Body of pancreas (tissue), 4 donors: Measurements from ENCODE around the gene MYL2. TPM values are rescaled to one million over a fixed set of nuclear protein-coding genes. Genes with fewer than 3 reads are reported as not detected.

Experiments used
- ATAC-seq: fragments of 150-250 bp; one replicate; pipeline ENCODE4 v1.9.1; 2016
- DNase-seq, 4 donors: peaks; one replicate each; pipeline ENCODE4 v3.0.0-alpha.2; 2019
- H3K27ac ChIP-seq, 4 donors: fragments of 200-600 bp; sonication (generic); 1 replicate in 3 of 4; 2 replicates in 1 of 4; pipeline versions ENCODE4 v1.5.1 to v1.6.1; 2016 to 2019; ENCODE audit warnings: mild to moderate bottlenecking in 1 of 4, mixed read lengths in 1 of 4, moderate library complexity in 1 of 4
- H3K27me3 ChIP-seq, 2 donors: fragments of 200-600 bp; sonication (generic); one replicate each; pipeline ENCODE4 v1.6.0; 2016; ENCODE audit warnings: mild to moderate bottlenecking in 1 of 2
- H3K36me3 ChIP-seq, 2 donors: fragments of 200-600 bp; sonication (generic); replicated peaks in 1 of 2; 2 replicates each; pipeline ENCODE4 v1.5.1; 2016; ENCODE audit warnings: low read depth in 2 of 2; ENCODE audit not compliant: insufficient read depth in 1 of 2
- H3K4me1 ChIP-seq: fragments of 200-600 bp; sonication (generic); one replicate; pipeline ENCODE4 v1.6.0; 2016
- H3K4me3 ChIP-seq, 2 donors: fragments of 200-600 bp; sonication (generic); 1 replicate in 1 of 2; 2 replicates in 1 of 2; pipeline ENCODE4 v1.5.1; 2016 to 2019
- H3K9me3 ChIP-seq, 3 donors: fragments of 200-600 bp; sonication (generic); 1 replicate in 2 of 3; 2 replicates in 1 of 3; pipeline ENCODE4 v1.5.1; 2016
- CTCF ChIP-seq, 7 experiments: fragments of 450-650 bp in 4 of 7; fragments of 200-600 bp in 3 of 7; sonication (generic) in 3 of 7; IDR thresholded peaks; one replicate each; pipeline ENCODE4 v1.5.1; 2016 to 2019; ENCODE audit warnings: antibody characterized with exemption in 7 of 7
- POLR2A ChIP-seq, 3 donors: fragments of 450-650 bp; IDR thresholded peaks; one replicate each; pipeline ENCODE4 v1.6.1; 2016; ENCODE audit warnings: antibody characterized with exemption in 3 of 3, mild to moderate bottlenecking in 2 of 3
- WGBS, 2 donors: methylation state at CpG; one replicate each; pipeline ENCODE4 v1.1.5; 2017; 5-methylcytosine and 5-hydroxymethylcytosine counted together
- intact Hi-C: fragments of 100-400 bp; cut with DNase I; formaldehyde crosslinking; loops from one replicate; pipeline ENCODE4 v1.15.1; 2023
- total RNA-seq, 2 donors: library from RNA; depleted of rRNA; stranded (reverse); fragments of >200 nt; gene quantifications; one replicate each; pipeline ENCODE4 v1.1.0, GENCODE V29; 2016

The MYL2 gene
- total RNA-seq, 2 donors from 2014 or later, result not detected

DNA sequence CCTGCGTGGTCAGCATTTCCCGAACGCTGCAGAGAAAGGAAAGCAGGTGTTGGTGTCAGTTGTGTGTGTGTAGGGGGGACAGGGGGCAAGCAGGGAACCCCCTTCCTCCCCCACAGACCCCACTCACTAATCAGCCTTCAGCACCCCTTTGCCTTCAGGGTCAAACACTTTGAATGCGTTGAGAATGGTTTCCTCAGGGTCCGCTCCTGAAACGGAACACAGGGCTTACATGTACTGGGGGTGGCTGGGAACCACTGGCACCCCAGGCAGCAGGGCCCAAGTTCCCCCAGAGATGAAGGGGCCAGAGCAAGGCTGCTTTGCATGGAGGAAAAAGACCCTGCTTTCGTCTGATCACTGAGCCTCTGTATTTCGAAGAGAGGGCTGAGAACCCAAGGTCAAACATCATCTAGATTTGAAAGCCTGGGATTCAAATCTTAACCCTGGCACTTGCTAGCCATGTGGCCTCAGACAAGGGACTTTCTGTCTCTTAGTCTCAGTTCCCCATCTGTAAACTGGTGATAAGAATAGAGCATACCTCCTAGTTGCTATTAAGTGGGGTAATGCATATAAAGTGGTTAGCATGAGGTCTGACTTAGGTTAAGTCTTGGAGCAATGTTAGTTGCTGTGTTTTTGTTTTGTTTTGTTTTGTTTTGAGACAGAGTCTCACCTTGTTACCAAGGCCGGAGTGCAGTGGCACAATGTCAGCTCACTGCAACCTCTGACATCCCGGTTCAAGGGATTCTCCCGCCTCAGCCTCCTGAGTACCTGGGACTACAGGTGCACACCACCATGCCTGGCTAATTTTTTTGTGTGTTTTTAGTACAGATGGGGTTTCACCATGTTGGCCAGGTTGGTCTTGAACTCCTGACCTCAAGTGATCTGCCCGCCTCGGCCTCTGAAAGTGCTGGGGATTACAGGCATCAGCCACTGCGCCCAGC lies 7.0 kb downstream of the MYL2 start:
- TF ChIP-seq CTCF (IDR thresholded peaks at IDR 0.05) (no peak), POLR2A (IDR thresholded peaks at IDR 0.05) (no peak)
- no peak overlapping the region for H3K27ac ChIP-seq
- ATAC-seq (no peak), DNase-seq (no peak)
- no peaks in the 10 kb centered on the region for H3K4me1 ChIP-seq
- intact Hi-C loops, result no loop called here
- no peaks in the 10 kb centered on the region for H3K9me3 ChIP-seq
- H3K4me3 ChIP-seq, result no peak overlapping the region
- no peaks in the 10 kb centered on the region for H3K36me3 ChIP-seq
- no peaks in the 10 kb centered on the region for H3K27me3 ChIP-seq
- 76 to 78% methylated on average over 12 to 14 of the region's 14 CpGs for WGBS, 2 donors

- no peak for ATAC-seq
- no peak for TF ChIP-seq CTCF (IDR thresholded peaks at IDR 0.05)
- TF ChIP-seq POLR2A (IDR thresholded peaks at IDR 0.05), result no peak
- intact Hi-C loops, result no loop called here
- Histone ChIP-seq H3K4me3 (no peak overlapping the region), H3K4me1 (no peaks in the 10 kb centered on the region), H3K27ac (no peak overlapping the region), H3K9me3 (no peaks in the 10 kb centered on the region), H3K36me3 (no peaks in the 10 kb centered on the region), H3K27me3 (no peaks in the 10 kb centered on the region)
- no peak for DNase-seq
- WGBS, 2 donors, result 74 to 80% methylated on average over 6 of the region's 6 CpGs
Observed at GRCh38 chr12:110912263-110912662, 8.1 kb downstream of the MYL2 start.

GRCh38 chr12:110908377-110909152 lies 11.8 kb downstream of the MYL2 start:
- intact Hi-C loops, result no loop called here
- ATAC-seq (no peak), DNase-seq (no peak)
- Histone ChIP-seq H3K9me3 (no peaks in the 10 kb centered on the region), H3K4me3 (no peak overlapping the region), H3K4me1 (no peaks in the 10 kb centered on the region), H3K36me3 (no peaks in the 10 kb centered on the region), H3K27ac (no peak overlapping the region), H3K27me3 (no peaks in the 10 kb centered on the region)
- WGBS, 2 donors, result 52 to 65% methylated on average over 11 to 14 of the region's 14 CpGs
- TF ChIP-seq CTCF (IDR thresholded peaks at IDR 0.05) (no peak), POLR2A (IDR thresholded peaks at IDR 0.05) (no peak)

DNA sequence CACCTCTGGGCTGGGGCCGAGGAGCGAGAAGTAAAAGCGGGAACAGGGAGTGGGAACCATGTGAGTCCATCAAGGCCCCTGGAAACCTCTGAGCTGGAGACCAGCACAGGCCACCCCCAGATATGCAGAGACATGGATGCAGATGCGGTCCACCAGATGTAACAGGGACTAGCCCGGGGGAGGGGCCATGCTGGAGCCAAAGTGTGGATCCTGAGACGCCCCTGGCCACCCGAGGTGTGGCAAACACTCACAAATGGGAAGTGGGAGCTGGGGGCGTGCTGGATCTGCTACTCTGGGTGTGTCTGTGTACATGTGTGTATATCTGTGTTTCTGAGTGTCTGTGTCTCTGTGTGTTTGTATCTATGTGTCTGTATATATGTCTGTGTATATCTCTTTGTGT lies 12.8 kb downstream of the MYL2 start:
- no peaks in the 10 kb centered on the region for H3K36me3 ChIP-seq
- intact Hi-C loops, result no loop called here
- no peak for DNase-seq
- 45 to 68% methylated on average over 5 to 8 of the region's 8 CpGs for WGBS, 2 donors
- no peaks in the 10 kb centered on the region for H3K27me3 ChIP-seq
- H3K27ac ChIP-seq, result no peak overlapping the region
- no peaks in the 10 kb centered on the region for H3K4me1 ChIP-seq
- H3K4me3 ChIP-seq, result no peak overlapping the region
- no peak for ATAC-seq
- no peak for TF ChIP-seq POLR2A (IDR thresholded peaks at IDR 0.05)
- no peak for TF ChIP-seq CTCF (IDR thresholded peaks at IDR 0.05)
- no peaks in the 10 kb centered on the region for H3K9me3 ChIP-seq
